Measurements from ENCODE around the gene NADSYN1. TPM values are rescaled to one million over a fixed set of nuclear protein-coding genes. Genes with fewer than 3 reads are reported as not detected.
A peak's percentile ranks its signal among the peaks of the same experiment; 100 is the strongest.

The NADSYN1 gene
- total and polyA plus RNA-seq, 5 donors from 2014 or later: 35.1 to 151 (median 42.4) TPM

- no peak for DNase-seq
- no peak for ATAC-seq (ENCODE audit: low read depth in 2 of 2)
- no peaks in the 10 kb centered on the region for H3K9me3 ChIP-seq (ENCODE audit: control insufficient read depth in 2 of 2, low read length in 2 of 2)
- H3K4me1 ChIP-seq (ENCODE audit: control insufficient read depth, insufficient read depth, low read length, poor library complexity, severe bottlenecking): no peaks in the 10 kb centered on the region
- H3K4me3 ChIP-seq (ENCODE audit: low read depth, low read length): no peak overlapping the region
- H3K27me3 ChIP-seq (ENCODE audit: control insufficient read depth, insufficient read depth, low read length): no peaks in the 10 kb centered on the region
- no peak overlapping the region for H3K4me3 Mint-ChIP-seq
- no peaks in the 10 kb centered on the region for H3K27me3 Mint-ChIP-seq
- H3K9me3 Mint-ChIP-seq: peaks cover 0 to 2% (median 0%) of the 10 kb centered on the region in 7 donors
- H3K27ac ChIP-seq (ENCODE audit: insufficient read depth, low read length, poor library complexity, severe bottlenecking): no peak overlapping the region
- peaks cover 0 to 4% (median 1%) of the 10 kb centered on the region in 4 donors for H3K4me1 Mint-ChIP-seq
- H3K36me3 ChIP-seq (ENCODE audit: control insufficient read depth, insufficient read depth, low read length): no peaks in the 10 kb centered on the region
- H3K36me3 Mint-ChIP-seq: no peaks in the 10 kb centered on the region
- H3K27ac Mint-ChIP-seq: peak overlapping the region in 1 of 3 donors; percentile 39
Measured at GRCh38 chr11:71426413-71426812, 26.6 kb upstream of the NADSYN1 start.

GRCh38 chr11:71428861-71429435 lies 24.1 kb upstream of the NADSYN1 start:
- no peak for ATAC-seq (ENCODE audit: low read depth in 2 of 2)
- no peaks in the 10 kb centered on the region for H3K36me3 ChIP-seq (ENCODE audit: control insufficient read depth, insufficient read depth, low read length)
- H3K27me3 ChIP-seq (ENCODE audit: control insufficient read depth, insufficient read depth, low read length): no peaks in the 10 kb centered on the region
- no peak for DNase-seq
- no peak overlapping the region for H3K4me3 ChIP-seq (ENCODE audit: low read depth, low read length)
- H3K36me3 Mint-ChIP-seq: no peaks in the 10 kb centered on the region
- H3K9me3 ChIP-seq (ENCODE audit: control insufficient read depth in 2 of 2, low read length in 2 of 2): no peaks in the 10 kb centered on the region
- H3K27ac ChIP-seq (ENCODE audit: insufficient read depth, low read length, poor library complexity, severe bottlenecking): no peak overlapping the region
- peaks cover 0 to 4% (median 0%) of the 10 kb centered on the region in 4 donors for H3K4me1 Mint-ChIP-seq
- H3K27ac Mint-ChIP-seq: no peak overlapping the region
- no peaks in the 10 kb centered on the region for H3K4me1 ChIP-seq (ENCODE audit: control insufficient read depth, insufficient read depth, low read length, poor library complexity, severe bottlenecking)
- peaks cover 0 to 2% (median 0%) of the 10 kb centered on the region in 7 donors for H3K9me3 Mint-ChIP-seq
- no peaks in the 10 kb centered on the region for H3K27me3 Mint-ChIP-seq
- peak overlapping the region in 1 of 4 donors; percentile 73 for H3K4me3 Mint-ChIP-seq

GRCh38 chr11:71429701-71430100 lies 23.3 kb upstream of the NADSYN1 start:
- DNase-seq (no peak), ATAC-seq (ENCODE audit: low read depth in 2 of 2) (no peak)
- Mint-ChIP-seq H3K27ac (no peak overlapping the region), H3K9me3 (peaks cover 0 to 2% (median 0%) of the 10 kb centered on the region in 7 donors), H3K27me3 (no peaks in the 10 kb centered on the region), H3K4me1 (peaks cover 0 to 4% (median 0%) of the 10 kb centered on the region in 4 donors), H3K36me3 (no peaks in the 10 kb centered on the region), H3K4me3 (no peak overlapping the region)
- H3K4me1 ChIP-seq (ENCODE audit: control insufficient read depth, insufficient read depth, low read length, poor library complexity, severe bottlenecking): no peaks in the 10 kb centered on the region
- no peaks in the 10 kb centered on the region for H3K9me3 ChIP-seq (ENCODE audit: control insufficient read depth in 2 of 2, low read length in 2 of 2)
- H3K4me3 ChIP-seq (ENCODE audit: low read depth, low read length): no peak overlapping the region
- no peaks in the 10 kb centered on the region for H3K27me3 ChIP-seq (ENCODE audit: control insufficient read depth, insufficient read depth, low read length)
- no peaks in the 10 kb centered on the region for H3K36me3 ChIP-seq (ENCODE audit: control insufficient read depth, insufficient read depth, low read length)
- H3K27ac ChIP-seq (ENCODE audit: insufficient read depth, low read length, poor library complexity, severe bottlenecking): no peak overlapping the region

- H3K36me3 ChIP-seq (ENCODE audit: control insufficient read depth, insufficient read depth, low read length): no peaks in the 10 kb centered on the region
- peaks cover 0 to 4% (median 0%) of the 10 kb centered on the region in 4 donors for H3K4me1 Mint-ChIP-seq
- no peak overlapping the region for H3K27ac ChIP-seq (ENCODE audit: insufficient read depth, low read length, poor library complexity, severe bottlenecking)
- DNase-seq (no peak), ATAC-seq (ENCODE audit: low read depth in 2 of 2) (no peak)
- H3K4me1 ChIP-seq (ENCODE audit: control insufficient read depth, insufficient read depth, low read length, poor library complexity, severe bottlenecking): no peaks in the 10 kb centered on the region
- H3K9me3 Mint-ChIP-seq: peaks cover 0 to 2% (median 0%) of the 10 kb centered on the region in 7 donors
- H3K4me3 Mint-ChIP-seq: no peak overlapping the region
- H3K27me3 ChIP-seq (ENCODE audit: control insufficient read depth, insufficient read depth, low read length): no peaks in the 10 kb centered on the region
- no peaks in the 10 kb centered on the region for H3K27me3 Mint-ChIP-seq
- peaks cover 2% of the 10 kb centered on the region for H3K36me3 Mint-ChIP-seq
- no peaks in the 10 kb centered on the region for H3K9me3 ChIP-seq (ENCODE audit: control insufficient read depth in 2 of 2, low read length in 2 of 2)
- no peak overlapping the region for H3K27ac Mint-ChIP-seq
- no peak overlapping the region for H3K4me3 ChIP-seq (ENCODE audit: low read depth, low read length)
Measured at GRCh38 chr11:71430166-71430565, 22.8 kb upstream of the NADSYN1 start.

- Mint-ChIP-seq H3K27ac (no peak overlapping the region), H3K4me3 (no peak overlapping the region), H3K4me1 (peaks cover 0 to 4% (median 0%) of the 10 kb centered on the region in 4 donors), H3K36me3 (peaks cover 8% of the 10 kb centered on the region), H3K27me3 (no peaks in the 10 kb centered on the region), H3K9me3 (peaks cover 0 to 2% (median 0%) of the 10 kb centered on the region in 7 donors)
- no peak for ATAC-seq (ENCODE audit: low read depth in 2 of 2)
- no peak for DNase-seq
- no peaks in the 10 kb centered on the region for H3K27me3 ChIP-seq (ENCODE audit: control insufficient read depth, insufficient read depth, low read length)
- H3K36me3 ChIP-seq (ENCODE audit: control insufficient read depth, insufficient read depth, low read length): no peaks in the 10 kb centered on the region
- no peaks in the 10 kb centered on the region for H3K9me3 ChIP-seq (ENCODE audit: control insufficient read depth in 2 of 2, low read length in 2 of 2)
- H3K4me3 ChIP-seq (ENCODE audit: low read depth, low read length): no peak overlapping the region
- H3K27ac ChIP-seq (ENCODE audit: insufficient read depth, low read length, poor library complexity, severe bottlenecking): no peak overlapping the region
- no peaks in the 10 kb centered on the region for H3K4me1 ChIP-seq (ENCODE audit: control insufficient read depth, insufficient read depth, low read length, poor library complexity, severe bottlenecking)
Measured at GRCh38 chr11:71431271-71431670, 21.7 kb upstream of the NADSYN1 start.

GRCh38 chr11:71432761-71433647 lies 20.0 kb upstream of the NADSYN1 start:
- ATAC-seq (ENCODE audit: low read depth in 2 of 2): no peak
- Histone ChIP-seq H3K4me3 (ENCODE audit: low read depth, low read length) (no peak overlapping the region), H3K9me3 (ENCODE audit: control insufficient read depth in 2 of 2, low read length in 2 of 2) (no peaks in the 10 kb centered on the region), H3K27me3 (ENCODE audit: control insufficient read depth, insufficient read depth, low read length) (no peaks in the 10 kb centered on the region), H3K27ac (ENCODE audit: insufficient read depth, low read length, poor library complexity, severe bottlenecking) (no peak overlapping the region), H3K4me1 (ENCODE audit: control insufficient read depth, insufficient read depth, low read length, poor library complexity, severe bottlenecking) (no peaks in the 10 kb centered on the region), H3K36me3 (ENCODE audit: control insufficient read depth, insufficient read depth, low read length) (no peaks in the 10 kb centered on the region)
- peaks cover 13% of the 10 kb centered on the region for H3K36me3 Mint-ChIP-seq
- H3K4me1 Mint-ChIP-seq: peaks cover 0 to 4% (median 0%) of the 10 kb centered on the region in 4 donors
- DNase-seq: no peak
- H3K4me3 Mint-ChIP-seq: no peak overlapping the region
- H3K9me3 Mint-ChIP-seq: peaks cover 0 to 2% (median 0%) of the 10 kb centered on the region in 7 donors
- no peaks in the 10 kb centered on the region for H3K27me3 Mint-ChIP-seq
- H3K27ac Mint-ChIP-seq: no peak overlapping the region

GRCh38 chr11:71433648-71434450 lies 19.2 kb upstream of the NADSYN1 start:
- H3K36me3 Mint-ChIP-seq: peaks cover 17% of the 10 kb centered on the region
- H3K4me3 Mint-ChIP-seq: no peak overlapping the region
- H3K4me1 Mint-ChIP-seq: peaks cover 0 to 4% (median 0%) of the 10 kb centered on the region in 4 donors
- H3K9me3 ChIP-seq (ENCODE audit: control insufficient read depth in 2 of 2, low read length in 2 of 2): no peaks in the 10 kb centered on the region
- H3K4me3 ChIP-seq (ENCODE audit: low read depth, low read length): no peak overlapping the region
- peaks cover 6% of the 10 kb centered on the region for H3K36me3 ChIP-seq (ENCODE audit: control insufficient read depth, insufficient read depth, low read length)
- DNase-seq (no peak), ATAC-seq (ENCODE audit: low read depth in 2 of 2) (no peak)
- H3K9me3 Mint-ChIP-seq: peaks cover 0 to 2% (median 0%) of the 10 kb centered on the region in 7 donors
- H3K27ac Mint-ChIP-seq: no peak overlapping the region
- no peak overlapping the region for H3K27ac ChIP-seq (ENCODE audit: insufficient read depth, low read length, poor library complexity, severe bottlenecking)
- H3K4me1 ChIP-seq (ENCODE audit: control insufficient read depth, insufficient read depth, low read length, poor library complexity, severe bottlenecking): no peaks in the 10 kb centered on the region
- H3K27me3 Mint-ChIP-seq: no peaks in the 10 kb centered on the region
- H3K27me3 ChIP-seq (ENCODE audit: control insufficient read depth, insufficient read depth, low read length): no peaks in the 10 kb centered on the region
